SK-N-MC (cell line): Measurements from ENCODE around the gene MTG1.

Experiments used
- EZH2 ChIP-seq: fragments of 200-600 bp; sonication (generic); IDR thresholded peaks from one replicate; pipeline ENCODE4 v1.6.1; 2017; ENCODE audit warnings: antibody characterized with exemption
- FOXP2 ChIP-seq: optimal IDR thresholded peaks from 2 replicates; pipeline ENCODE3; 2011; ENCODE audit warnings: mild to moderate bottlenecking, moderate library complexity; ENCODE audit not compliant: insufficient read depth; ENCODE audit errors: extremely low read length, control extremely low read depth
- POLR2AphosphoS5 ChIP-seq: IDR thresholded peaks from 2 replicates; pipeline ENCODE4 v1.6.1; 2012; ENCODE audit warnings: mild to moderate bottlenecking, low read depth, low read length, borderline replicate concordance

GRCh38 chr10:133439517-133440461 is 45.8 kb downstream of the MTG1 start:
- TF ChIP-seq POLR2AphosphoS5 = no peak
- no peak for TF ChIP-seq EZH2
- no peak for TF ChIP-seq FOXP2
